Activated B cell treated with CpG ODN at 0.5 μM for 24 hours (primary cell): ENCODE measurements around the gene TAGLN2. TPM values are rescaled to one million over a fixed set of nuclear protein-coding genes. Genes with fewer than 3 reads are reported as not detected.

Experiments
- ATAC-seq: fragments of 200-7000 bp; cut with Tn5 transposase; one replicate; pipeline ENCODE4 v1.10.0; 2021; ENCODE audit warnings: low read depth, mild to moderate bottlenecking, moderate library complexity
- CTCF ChIA-PET: fragments of 350-600 bp; sonication (Branson Sonifier 250); formaldehyde crosslinking; loops from one replicate; lab custom pipeline; 2021; ENCODE audit warnings: antibody characterized with exemption; lab: Charles Lee
- POLR2A ChIA-PET: fragments of 350-600 bp; sonication (Branson Sonifier 250); formaldehyde crosslinking; loops from one replicate; lab custom pipeline; 2021; ENCODE audit warnings: antibody characterized with exemption; lab: Charles Lee
- DNase-seq: peaks from one replicate; pipeline ENCODE4 v3.0.0; 2022
- H3K27ac Mint-ChIP-seq: one replicate; pipeline ENCODE4 v1.8.0; 2020; ENCODE audit warnings: mixed read lengths
- H3K27me3 Mint-ChIP-seq: one replicate; pipeline ENCODE4 v1.8.0; 2021; ENCODE audit warnings: mixed read lengths
- H3K36me3 Mint-ChIP-seq: one replicate; pipeline ENCODE4 v1.8.0; 2021; ENCODE audit warnings: low read depth, mixed read lengths
- H3K4me1 Mint-ChIP-seq: one replicate; pipeline ENCODE4 v1.8.0; 2021; ENCODE audit warnings: mixed read lengths
- H3K4me3 Mint-ChIP-seq: one replicate; pipeline ENCODE4 v1.8.0; 2020; ENCODE audit warnings: mild to moderate bottlenecking, mixed read lengths
- H3K9me3 Mint-ChIP-seq: one replicate; pipeline ENCODE4 v1.8.0; 2020; ENCODE audit warnings: mixed read lengths
- CTCF ChIP-seq: fragments of 200-600 bp; IDR thresholded peaks from one replicate; pipeline ENCODE4 v1.8.0; 2022; ENCODE audit warnings: antibody characterized with exemption, mild to moderate bottlenecking
- intact Hi-C: fragments of 100-400 bp; cut with micrococcal nuclease; formaldehyde crosslinking; loops from one replicate; pipeline ENCODE4 v1.15.1; 2024
- total RNA-seq: library from RNA; stranded (reverse); gene quantifications from 2 replicates; pipeline ENCODE4 v1.2.3, GENCODE V29; 2022

TAGLN2 gene
- total RNA-seq, 1 donor from 2014 or later = 327 TPM

GRCh38 chr1:159930634-159931033 is 5.3 kb upstream of the TAGLN2 start:
- ChIA-PET CTCF (interaction anchor here (0.5 to 1.6 kb wide), 3 partner anchors 75 to 132 kb away, joined by 3 to 5 read pairs (median 4); no protein-coding TSS in a partner anchor), POLR2A (no interaction called here)
- Mint-ChIP-seq H3K4me3 (no peak overlapping the region), H3K9me3 (no peaks in the 10 kb centered on the region), H3K4me1 (peaks cover 18% of the 10 kb centered on the region), H3K27me3 (peaks cover 4% of the 10 kb centered on the region), H3K27ac (no peak overlapping the region), H3K36me3 (no peaks in the 10 kb centered on the region)
- TF ChIP-seq CTCF = no peak
- no peak for ATAC-seq
- intact Hi-C loops = no loop called here
- no peak for DNase-seq

GRCh38 chr1:159930216-159930615 is 4.9 kb upstream of the TAGLN2 start:
- no peak for DNase-seq
- ChIA-PET POLR2A (no interaction called here), CTCF (interaction anchor here (0.5 to 1.6 kb wide), 3 partner anchors 75 to 132 kb away, joined by 3 to 5 read pairs (median 4); no protein-coding TSS in a partner anchor)
- Mint-ChIP-seq H3K36me3 (peaks cover 2% of the 10 kb centered on the region), H3K9me3 (no peaks in the 10 kb centered on the region), H3K27me3 (peaks cover 3% of the 10 kb centered on the region), H3K27ac (no peak overlapping the region), H3K4me3 (no peak overlapping the region), H3K4me1 (peaks cover 18% of the 10 kb centered on the region)
- intact Hi-C loops = no loop called here
- TF ChIP-seq CTCF = no peak
- no peak for ATAC-seq

GRCh38 chr1:159929155-159930051 is 4.1 kb upstream of the TAGLN2 start:
- Mint-ChIP-seq H3K9me3 (no peaks in the 10 kb centered on the region), H3K36me3 (peaks cover 4% of the 10 kb centered on the region), H3K4me1 (peaks cover 18% of the 10 kb centered on the region), H3K27me3 (peaks cover 3% of the 10 kb centered on the region), H3K4me3 (no peak overlapping the region), H3K27ac (no peak overlapping the region)
- POLR2A ChIA-PET = interaction anchor here (1.0 kb wide), 1 partner anchor 9 kb away, joined by 5 read pairs; no protein-coding TSS in a partner anchor
- CTCF ChIA-PET = interaction anchor here (1.4 kb wide), 1 partner anchor 79 kb away, joined by 5 read pairs; no protein-coding TSS in a partner anchor
- no peak for ATAC-seq
- intact Hi-C loops = loop anchor here (10.0 kb wide), 1 partner anchor 335 kb away; the partner anchor contains the start of gene DCAF8
- no peak for TF ChIP-seq CTCF
- DNase-seq = no peak

- DNase-seq (no peak), ATAC-seq (no peak)
- H3K4me1 Mint-ChIP-seq = peaks cover 24% of the 10 kb centered on the region
- intact Hi-C loops = loop anchor here (10.0 kb wide), 1 partner anchor 336 kb away; the partner anchor contains the start of gene DCAF8
- TF ChIP-seq CTCF = no peak
- H3K9me3 Mint-ChIP-seq = no peaks in the 10 kb centered on the region
- H3K36me3 Mint-ChIP-seq = peaks cover 11% of the 10 kb centered on the region
- no peak overlapping the region for H3K27ac Mint-ChIP-seq
- CTCF ChIA-PET = no interaction called here
- no peaks in the 10 kb centered on the region for H3K27me3 Mint-ChIP-seq
- no peak overlapping the region for H3K4me3 Mint-ChIP-seq
- POLR2A ChIA-PET = interaction anchor here (1.0 kb wide), 1 partner anchor 8 kb away, joined by 5 read pairs; no protein-coding TSS in a partner anchor
Observed at GRCh38 chr1:159928491-159929050, 3.3 kb upstream of the TAGLN2 start.
